GM04504 (cell line): ENCODE measurements around the gene GLRA3.
"Not testable (repeated sequence)": the region's sequence is repeated elsewhere in the genome, so short reads cannot be mapped to it uniquely, and the experiment has no call there.

ENCODE experiments used
- DNase-seq: peaks from one replicate; pipeline ENCODE4 v3.0.0-alpha.2; 2012; ENCODE audit warnings: low read depth

The GLRA3 gene

DNA sequence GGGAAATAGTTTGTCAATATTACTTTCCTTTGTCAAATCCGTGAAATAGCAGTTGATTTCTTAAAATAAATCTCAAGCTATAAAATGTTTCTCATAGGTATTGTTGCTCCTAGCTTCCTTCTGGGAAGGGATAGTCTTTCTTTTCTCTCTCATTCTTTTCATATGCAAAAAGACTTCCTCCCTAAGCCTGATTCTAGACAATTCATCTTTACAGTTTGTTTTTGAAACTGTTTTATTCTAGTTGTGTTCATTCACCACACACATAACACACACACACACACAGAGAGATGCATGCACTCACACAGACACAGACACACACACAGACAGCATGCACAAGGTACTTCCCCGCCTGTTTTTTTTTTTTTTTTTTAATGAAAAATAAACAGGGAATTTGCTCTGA is 18.2 kb downstream of the GLRA3 start:
- DNase-seq: no peak

DNA sequence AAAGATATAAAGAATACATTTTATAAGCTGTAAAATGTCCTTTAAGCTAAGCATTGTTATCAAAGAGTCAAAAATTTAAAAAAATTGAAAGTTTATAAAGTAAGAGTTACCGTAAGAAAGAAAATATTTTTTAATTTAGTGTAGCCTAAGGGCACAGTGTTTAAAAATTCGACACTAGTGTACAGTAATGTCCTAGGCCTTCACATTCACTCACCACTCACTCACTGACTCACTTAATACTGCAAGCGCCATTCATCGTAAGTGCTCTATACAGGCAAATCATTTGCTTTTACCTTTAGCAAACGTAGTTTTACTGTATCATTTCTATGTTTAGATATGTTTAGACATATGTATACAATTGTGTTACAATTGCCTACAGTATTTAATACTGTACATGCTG is 20.2 kb downstream of the GLRA3 start:
- no peak for DNase-seq

- no peak for DNase-seq
These were observed 20.9 kb downstream of the GLRA3 start for GRCh38 chr4:174808119-174808518.

- DNase-seq: no peak
These were observed 23.3 kb downstream of the GLRA3 start for GRCh38 chr4:174805746-174806145.

DNA sequence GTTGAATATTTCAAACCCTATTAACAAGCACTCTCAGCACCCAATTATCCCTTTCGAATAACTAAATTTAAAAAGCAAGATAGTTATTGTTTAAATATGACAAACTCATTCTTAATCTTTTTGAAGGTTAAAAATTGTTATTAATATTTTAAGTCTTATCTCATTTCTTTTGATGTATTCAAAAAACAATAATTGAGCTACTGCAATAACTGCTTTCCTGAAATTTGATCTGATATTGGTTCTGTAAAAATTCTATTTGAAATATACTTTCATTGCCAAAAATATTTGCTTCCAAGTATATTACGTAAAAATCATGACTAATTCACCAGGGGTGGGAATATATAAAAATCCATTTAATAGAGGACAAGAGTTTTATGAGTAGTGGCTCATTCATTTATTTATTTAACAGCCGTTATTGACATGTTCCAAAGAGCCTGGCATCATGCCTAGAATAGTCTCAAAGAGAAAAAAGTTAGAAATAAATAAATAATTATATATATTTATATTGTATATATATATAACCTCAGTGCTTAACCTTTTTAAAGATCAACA is 34.4 kb downstream of the GLRA3 start:
- DNase-seq: no peak

- DNase-seq: no peak
These were observed 39.4 kb downstream of the GLRA3 start for GRCh38 chr4:174789657-174790056.

DNA sequence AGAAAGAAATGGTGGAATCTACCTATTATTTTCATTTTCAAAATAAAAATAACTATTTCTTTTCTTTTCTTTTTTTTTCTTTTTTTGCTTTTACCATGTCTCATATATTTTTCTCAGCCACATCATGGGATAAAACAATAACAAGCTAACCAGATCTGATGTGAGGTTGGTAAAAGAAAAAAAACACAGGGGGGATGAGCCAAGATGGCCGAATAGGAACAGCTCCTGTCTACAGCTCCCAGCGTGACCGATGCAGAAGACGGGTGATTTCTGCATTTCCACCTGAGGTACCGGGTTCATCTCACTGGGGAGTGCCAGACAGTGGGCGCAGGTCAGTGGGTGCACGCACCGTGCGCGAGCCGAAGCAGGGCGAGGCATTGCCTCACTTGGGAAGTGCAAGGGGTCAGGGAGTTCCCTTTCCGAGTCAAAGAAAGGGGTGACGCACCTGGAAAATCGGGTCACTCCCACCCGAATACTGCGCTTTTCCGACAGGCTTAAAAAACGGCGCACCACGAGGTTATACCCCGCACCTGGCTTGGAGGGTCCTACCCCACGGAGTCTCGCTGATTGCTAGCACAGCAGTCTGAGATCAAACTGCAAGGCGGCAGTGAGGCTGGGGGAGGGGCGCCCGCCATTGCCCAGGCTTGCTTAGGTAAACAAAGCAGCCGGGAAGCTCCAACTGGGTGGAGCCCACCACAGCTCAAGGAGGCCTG is 50.6 kb downstream of the GLRA3 start:
- DNase-seq: not testable (repeated sequence)

GRCh38 chr4:174775366-174775765 is 53.7 kb downstream of the GLRA3 start:
- DNase-seq: no peak

- DNase-seq: peak; percentile 12
These were observed 64.8 kb downstream of the GLRA3 start for GRCh38 chr4:174764105-174764729.

DNA sequence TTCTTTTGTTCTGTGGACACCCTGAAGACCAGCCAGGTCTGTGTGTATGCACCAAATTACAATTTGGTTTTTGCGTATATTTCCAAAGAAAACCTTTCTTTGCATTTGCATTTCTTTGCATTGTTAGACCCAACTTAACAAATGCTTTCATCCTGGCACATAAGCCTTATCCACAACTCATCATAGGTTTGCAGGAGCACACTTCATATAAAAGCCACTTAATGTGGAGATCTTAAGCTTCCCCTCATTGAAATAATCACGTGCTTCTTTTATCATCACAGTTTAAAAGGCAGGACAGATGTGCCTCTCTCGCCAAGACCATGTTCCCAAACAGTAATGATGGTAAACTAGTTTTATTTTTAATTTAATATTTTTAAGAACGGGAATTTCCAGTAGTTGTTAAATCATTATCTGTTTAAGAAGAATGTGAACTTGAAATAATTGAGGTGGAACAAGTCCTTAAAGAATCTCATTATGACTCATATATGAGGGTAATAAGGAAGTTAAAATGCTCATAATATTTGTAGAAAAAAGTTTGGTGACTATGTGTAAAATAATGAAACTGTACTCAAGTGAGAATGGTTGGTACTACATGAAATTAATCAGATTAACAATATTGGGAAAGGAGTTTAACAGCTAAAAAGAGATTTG is 65.5 kb downstream of the GLRA3 start:
- DNase-seq: no peak

DNA sequence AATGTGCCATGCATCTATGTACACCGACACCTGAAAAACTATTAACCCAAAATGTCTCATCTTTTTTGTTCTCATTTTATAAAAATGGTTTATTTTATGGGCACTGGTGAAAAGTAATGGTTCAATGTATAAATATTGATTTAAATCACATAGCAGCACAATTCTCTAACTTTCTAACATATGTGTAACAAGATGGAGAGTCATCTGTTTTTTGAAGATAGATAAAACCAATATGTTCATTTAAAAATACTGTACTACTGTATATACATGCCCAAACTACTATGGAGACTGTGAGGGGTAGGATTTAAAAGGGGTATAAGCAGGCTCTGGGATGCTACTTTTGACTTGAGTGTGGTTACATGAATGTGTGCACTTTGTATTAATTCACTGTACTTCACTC is 67.6 kb downstream of the GLRA3 start:
- no peak for DNase-seq

DNA sequence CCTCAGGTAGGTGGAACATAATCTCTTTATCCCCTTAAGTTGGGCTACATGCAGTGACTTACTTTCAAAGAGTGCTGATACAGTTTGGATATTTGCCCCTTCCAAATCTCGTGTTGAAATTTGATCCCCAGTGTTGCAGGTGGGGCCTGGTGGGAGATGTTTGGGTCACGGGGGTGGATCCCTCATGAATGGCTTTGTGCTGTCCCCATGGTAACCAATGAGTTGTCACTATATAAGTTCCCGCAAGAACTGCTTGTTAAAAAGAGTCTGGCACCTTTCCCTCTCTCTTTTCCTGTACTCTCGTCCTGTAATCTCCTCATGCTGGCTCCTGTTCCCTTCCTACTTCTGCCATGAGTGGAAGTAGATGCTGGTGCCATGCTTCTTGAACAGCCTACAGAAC is 71.3 kb downstream of the GLRA3 start:
- DNase-seq: no peak

GRCh38 chr4:174753021-174753420 is 76.0 kb downstream of the GLRA3 start:
- DNase-seq: no peak

GRCh38 chr4:174752026-174752425 is 77.0 kb downstream of the GLRA3 start:
- no peak for DNase-seq

GRCh38 chr4:174749091-174749490 is 80.0 kb downstream of the GLRA3 start:
- no peak for DNase-seq

GRCh38 chr4:174746710-174747109 is 82.3 kb downstream of the GLRA3 start:
- no peak for DNase-seq

- DNase-seq: no peak
These were observed 86.5 kb downstream of the GLRA3 start for GRCh38 chr4:174742561-174742960.

GRCh38 chr4:174739576-174739975 is 89.5 kb downstream of the GLRA3 start:
- DNase-seq: no peak

GRCh38 chr4:174734181-174734580 is 94.9 kb downstream of the GLRA3 start:
- no peak for DNase-seq

DNA sequence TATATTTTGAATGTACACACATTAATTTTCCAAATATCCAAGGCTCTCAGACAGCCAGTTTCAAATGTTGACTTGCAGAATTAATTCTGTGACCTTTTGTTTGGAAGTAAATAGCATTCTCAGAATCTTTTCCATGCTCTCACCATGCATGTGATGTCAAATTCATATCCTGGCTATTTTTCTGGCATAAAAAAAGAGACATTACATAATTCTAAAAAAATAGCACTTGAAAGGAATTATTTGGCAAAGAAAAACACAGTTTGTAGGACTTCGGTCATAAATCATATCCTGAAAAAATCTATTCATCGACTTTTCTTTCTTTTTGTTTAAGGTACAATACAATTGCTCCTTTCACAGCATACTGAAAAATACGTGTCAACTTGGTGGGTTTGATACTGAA is 111.2 kb downstream of the GLRA3 start:
- DNase-seq: no peak

DNA sequence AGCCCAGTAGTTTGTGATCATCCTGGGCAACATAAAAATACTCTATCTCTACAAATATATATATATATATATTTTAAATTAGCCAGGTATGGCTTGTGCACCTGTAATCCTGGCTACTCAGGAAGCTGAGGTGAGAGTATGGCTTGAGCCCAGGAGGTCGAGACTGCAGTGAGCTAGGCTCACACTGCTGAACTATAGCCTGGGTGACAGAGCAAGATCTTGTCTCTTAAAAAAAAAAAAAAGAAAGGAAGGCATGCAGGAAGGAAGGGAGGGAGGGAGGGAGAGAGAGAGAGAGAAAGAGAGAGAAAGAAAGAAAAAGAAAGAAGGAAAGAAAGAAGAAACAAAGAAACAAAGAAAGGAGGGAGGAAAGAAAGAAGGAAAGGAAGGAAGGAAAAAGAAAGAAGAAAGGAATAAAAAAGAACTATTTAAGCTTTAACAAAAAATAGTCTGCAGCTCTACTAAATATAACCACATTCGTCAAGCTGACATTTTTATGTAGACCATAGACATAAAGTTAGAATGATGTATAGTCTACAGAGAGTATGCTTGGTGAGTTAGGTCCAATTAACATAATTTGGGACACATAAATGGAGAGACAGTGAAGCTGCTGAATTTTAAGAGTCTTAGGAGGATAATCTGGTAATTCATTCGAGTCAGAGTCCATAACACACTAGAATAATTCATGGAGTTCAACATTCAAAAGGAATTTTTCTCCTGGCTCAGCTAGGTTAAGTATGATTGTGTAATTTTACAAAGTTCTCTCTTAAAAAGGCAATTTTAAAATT is 111.9 kb downstream of the GLRA3 start:
- peak; percentile 6 for DNase-seq
